ENCODE measurements around the gene HDDC2. TPM values are rescaled to one million over a fixed set of nuclear protein-coding genes. Genes with fewer than 3 reads are reported as not detected.

The HDDC2 gene
- total RNA-seq, 2 donors from 2014 or later, result 76.4 to 108 TPM

DNA sequence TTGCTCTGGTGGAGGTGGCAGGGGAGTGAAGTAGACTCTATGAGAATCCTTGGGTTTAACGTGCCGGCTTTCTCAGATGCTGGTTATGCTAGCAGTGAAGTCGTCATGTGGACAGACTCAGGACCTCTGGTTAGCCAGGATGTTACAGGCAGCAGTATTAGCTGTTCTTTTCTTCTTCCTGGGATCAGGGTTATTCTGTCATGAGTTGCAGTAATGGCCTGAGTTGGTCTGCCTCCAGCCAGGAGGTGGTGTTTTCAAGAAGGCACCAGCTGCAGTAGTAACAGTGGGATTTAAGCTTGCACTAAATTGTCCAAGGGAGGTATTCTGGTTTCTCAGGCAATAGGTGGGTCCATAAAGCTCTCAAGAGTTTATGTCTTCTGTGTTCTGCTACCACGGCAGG lies 56.7 kb downstream of the HDDC2 start:
- 95 to 100% methylated on average over 3 to 4 of the region's 4 CpGs for WGBS, 2 experiments (ENCODE audit: insufficient coverage in 1 of 2, insufficient read length in 1 of 2)
- H3K4me1 Mint-ChIP-seq, result peaks cover 33% of the 10 kb centered on the region
- TF ChIP-seq, protein P1, sequence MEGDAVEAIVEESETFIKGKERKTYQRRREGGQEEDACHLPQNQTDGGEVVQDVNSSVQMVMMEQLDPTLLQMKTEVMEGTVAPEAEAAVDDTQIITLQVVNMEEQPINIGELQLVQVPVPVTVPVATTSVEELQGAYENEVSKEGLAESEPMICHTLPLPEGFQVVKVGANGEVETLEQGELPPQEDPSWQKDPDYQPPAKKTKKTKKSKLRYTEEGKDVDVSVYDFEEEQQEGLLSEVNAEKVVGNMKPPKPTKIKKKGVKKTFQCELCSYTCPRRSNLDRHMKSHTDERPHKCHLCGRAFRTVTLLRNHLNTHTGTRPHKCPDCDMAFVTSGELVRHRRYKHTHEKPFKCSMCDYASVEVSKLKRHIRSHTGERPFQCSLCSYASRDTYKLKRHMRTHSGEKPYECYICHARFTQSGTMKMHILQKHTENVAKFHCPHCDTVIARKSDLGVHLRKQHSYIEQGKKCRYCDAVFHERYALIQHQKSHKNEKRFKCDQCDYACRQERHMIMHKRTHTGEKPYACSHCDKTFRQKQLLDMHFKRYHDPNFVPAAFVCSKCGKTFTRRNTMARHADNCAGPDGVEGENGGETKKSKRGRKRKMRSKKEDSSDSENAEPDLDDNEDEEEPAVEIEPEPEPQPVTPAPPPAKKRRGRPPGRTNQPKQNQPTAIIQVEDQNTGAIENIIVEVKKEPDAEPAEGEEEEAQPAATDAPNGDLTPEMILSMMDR (conservative IDR thresholded peaks at IDR 0.05), result no peak
- no peak for DNase-seq
- no peak overlapping the region for H3K27ac Mint-ChIP-seq
- H3K4me3 Mint-ChIP-seq, result no peak overlapping the region
- peaks cover 16% of the 10 kb centered on the region for H3K36me3 Mint-ChIP-seq (ENCODE audit: low read depth)
- H3K27me3 Mint-ChIP-seq (ENCODE audit: insufficient read depth), result peaks cover under 1% of the 10 kb centered on the region
- no peaks in the 10 kb centered on the region for H3K27me3 ChIP-seq (ENCODE audit: control insufficient read depth, insufficient read depth, low read length, poor library complexity, severe bottlenecking)
- H3K9me3 ChIP-seq (ENCODE audit: control insufficient read depth, low read length), result peaks cover 22% of the 10 kb centered on the region
- H3K9me3 Mint-ChIP-seq, result peaks cover 34% of the 10 kb centered on the region
- no peak overlapping the region for H3K4me3 ChIP-seq (ENCODE audit: low read length)
- no peaks in the 10 kb centered on the region for H3K36me3 ChIP-seq (ENCODE audit: control insufficient read depth, insufficient read depth, low read length)
- no peak overlapping the region for H3K9ac ChIP-seq (ENCODE audit: extremely low read depth, low read length, poor library complexity, severe bottlenecking)
- peaks cover 6% of the 10 kb centered on the region for H3K4me1 ChIP-seq (ENCODE audit: control insufficient read depth, insufficient read depth, low read length)
- no peak overlapping the region for H3K27ac ChIP-seq (ENCODE audit: low read depth, low read length)

DNA sequence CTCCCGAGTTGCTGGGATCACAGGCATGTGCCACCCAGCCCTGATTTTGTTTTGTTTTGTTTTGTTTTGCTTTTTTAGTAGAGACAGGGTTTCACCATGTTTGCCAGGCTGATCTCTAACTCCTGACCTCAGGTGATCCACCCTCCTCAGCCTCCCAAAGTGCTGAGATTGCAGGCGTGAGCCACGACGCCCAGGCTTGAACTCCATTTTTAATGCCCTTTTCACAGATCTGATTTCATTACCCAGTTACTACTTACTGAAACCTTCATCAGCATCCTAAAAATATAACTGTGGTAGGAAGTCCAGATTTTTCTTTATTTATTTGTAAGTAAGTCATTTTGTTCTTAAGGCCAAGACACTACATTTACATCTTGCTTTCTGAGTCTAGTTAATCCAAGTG lies 64.0 kb downstream of the HDDC2 start:
- Histone ChIP-seq H3K4me1 (ENCODE audit: control insufficient read depth, insufficient read depth, low read length) (peaks cover 6% of the 10 kb centered on the region), H3K36me3 (ENCODE audit: control insufficient read depth, insufficient read depth, low read length) (no peaks in the 10 kb centered on the region), H3K9me3 (ENCODE audit: control insufficient read depth, low read length) (peaks cover 21% of the 10 kb centered on the region), H3K4me3 (ENCODE audit: low read length) (no peak overlapping the region), H3K27ac (ENCODE audit: low read depth, low read length) (no peak overlapping the region), H3K9ac (ENCODE audit: extremely low read depth, low read length, poor library complexity, severe bottlenecking) (no peak overlapping the region), H3K27me3 (ENCODE audit: control insufficient read depth, insufficient read depth, low read length, poor library complexity, severe bottlenecking) (no peaks in the 10 kb centered on the region)
- WGBS, 2 experiments (ENCODE audit: insufficient coverage in 1 of 2, insufficient read length in 1 of 2), result 97 to 100% methylated on average over 1 to 4 of the region's 4 CpGs
- Mint-ChIP-seq H3K27me3 (ENCODE audit: insufficient read depth) (peaks cover 4% of the 10 kb centered on the region), H3K4me3 (no peak overlapping the region), H3K9me3 (peaks cover 34% of the 10 kb centered on the region), H3K27ac (no peak overlapping the region), H3K4me1 (peaks cover 12% of the 10 kb centered on the region), H3K36me3 (ENCODE audit: low read depth) (peaks cover 24% of the 10 kb centered on the region)
- DNase-seq, result no peak
- TF ChIP-seq, protein P1 (conservative IDR thresholded peaks at IDR 0.05), result no peak

DNA sequence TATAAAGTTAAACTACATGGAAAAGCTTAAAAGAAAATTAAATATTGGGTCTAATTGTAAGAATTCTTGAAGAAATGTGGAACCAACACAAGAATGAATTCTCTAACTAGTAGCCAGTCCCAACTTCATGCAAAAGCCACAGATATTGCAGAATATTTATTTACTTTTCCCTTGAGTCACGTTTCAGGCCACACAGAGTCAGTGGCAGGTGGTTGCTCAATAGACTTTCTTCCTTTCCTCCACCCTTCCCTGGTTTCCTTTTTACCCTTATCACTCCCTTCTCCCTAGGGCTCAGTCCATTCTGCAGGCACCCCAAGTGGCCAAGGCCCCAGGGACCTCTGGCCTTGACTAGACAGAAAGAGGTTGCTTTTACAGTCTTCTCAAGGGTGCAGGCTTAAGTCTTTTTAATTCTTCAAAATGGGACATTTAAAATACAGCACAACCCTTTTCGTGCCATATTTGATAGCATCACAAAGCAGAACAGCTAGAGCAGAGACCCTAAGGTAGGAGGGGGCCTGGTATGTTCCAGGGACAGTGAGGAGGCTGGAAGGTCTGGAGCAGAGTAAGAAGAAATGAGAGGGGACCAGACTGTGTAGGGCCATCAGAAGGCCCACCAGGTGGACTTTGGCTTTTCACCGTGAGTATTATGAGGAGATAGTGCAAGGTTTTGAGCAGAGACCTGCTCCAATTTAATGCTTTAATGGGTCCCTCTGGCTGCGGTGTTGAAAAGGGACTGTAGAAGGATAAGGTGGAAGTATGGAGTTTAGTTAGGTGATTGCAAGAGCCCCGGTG lies 65.0 kb downstream of the HDDC2 start:
- peaks cover 24% of the 10 kb centered on the region for H3K9me3 Mint-ChIP-seq
- no peak overlapping the region for H3K9ac ChIP-seq (ENCODE audit: extremely low read depth, low read length, poor library complexity, severe bottlenecking)
- H3K4me3 Mint-ChIP-seq, result no peak overlapping the region
- 93 to 94% methylated on average over 4 to 5 of the region's 5 CpGs for WGBS, 2 experiments (ENCODE audit: insufficient coverage in 1 of 2, insufficient read length in 1 of 2)
- H3K36me3 Mint-ChIP-seq (ENCODE audit: low read depth), result peaks cover 17% of the 10 kb centered on the region
- H3K27me3 ChIP-seq (ENCODE audit: control insufficient read depth, insufficient read depth, low read length, poor library complexity, severe bottlenecking), result no peaks in the 10 kb centered on the region
- no peak overlapping the region for H3K27ac Mint-ChIP-seq
- no peak overlapping the region for H3K27ac ChIP-seq (ENCODE audit: low read depth, low read length)
- H3K4me1 ChIP-seq (ENCODE audit: control insufficient read depth, insufficient read depth, low read length), result peaks cover 6% of the 10 kb centered on the region
- peaks cover 4% of the 10 kb centered on the region for H3K27me3 Mint-ChIP-seq (ENCODE audit: insufficient read depth)
- H3K9me3 ChIP-seq (ENCODE audit: control insufficient read depth, low read length), result peaks cover 12% of the 10 kb centered on the region
- TF ChIP-seq, protein P1 (conservative IDR thresholded peaks at IDR 0.05), result no peak
- H3K4me1 Mint-ChIP-seq, result peaks cover 10% of the 10 kb centered on the region
- H3K36me3 ChIP-seq (ENCODE audit: control insufficient read depth, insufficient read depth, low read length), result no peaks in the 10 kb centered on the region
- no peak for DNase-seq
- no peak overlapping the region for H3K4me3 ChIP-seq (ENCODE audit: low read length)
